PC-3 (cell line): ENCODE data around the gene HDAC4. TPM values are rescaled to one million over a fixed set of nuclear protein-coding genes. Genes with fewer than 3 reads are reported as not detected.
A peak's percentile ranks its signal among the peaks of the same experiment; 100 is the strongest.

ENCODE experiments used
- ATAC-seq: fragments of 200-7000 bp; cut with Tn5 transposase; 2 replicates; pipeline ENCODE4 v1.9.1; 2020; ENCODE audit warnings: mild to moderate bottlenecking, moderate library complexity
- BruUV-seq: library from RNA; stranded (reverse); fragments of 400-500 nt; replicated peaks from 2 replicates; lab custom pipeline; 2021; lab: Mats Ljungman, UMichigan
- CTCF ChIA-PET: fragments of 300-600 bp; sonication (Branson Sonifier 250); formaldehyde crosslinking; loops from one replicate; lab custom pipeline; 2022; ENCODE audit warnings: antibody characterized with exemption; lab: Charles Lee
- POLR2A ChIA-PET: fragments of 300-600 bp; sonication (Branson Sonifier 250); formaldehyde crosslinking; loops from one replicate; lab custom pipeline; 2022; ENCODE audit warnings: antibody characterized with exemption; ENCODE audit not compliant: unreplicated experiment; lab: Charles Lee
- DNase-seq: peaks from one replicate; pipeline ENCODE4 v3.0.0-alpha.2; 2015
- H2AFZ ChIP-seq: fragments of 300-600 bp; sonication (generic); 2 replicates; pipeline ENCODE4 v1.6.0; 2016; ENCODE audit warnings: antibody characterized with exemption, low read length
- H3F3A ChIP-seq: fragments of 300-600 bp; sonication (generic); one replicate; pipeline ENCODE4 v1.6.0; 2017; ENCODE audit warnings: antibody characterized with exemption, low read length, control low read depth, mild to moderate bottlenecking; ENCODE audit not compliant: unreplicated experiment
- H3K27ac ChIP-seq: fragments of 300-600 bp; sonication (generic); 2 replicates; pipeline ENCODE4 v1.5.1; 2016; ENCODE audit warnings: mild to moderate bottlenecking, low read length
- H3K27me3 ChIP-seq: fragments of 300-600 bp; sonication (generic); 2 replicates; pipeline ENCODE4 v1.6.1; 2016; ENCODE audit warnings: low read length, mixed read lengths
- H3K36me3 ChIP-seq: fragments of 300-600 bp; sonication (generic); 2 replicates; pipeline ENCODE4 v1.6.1; 2016; ENCODE audit warnings: low read depth, mixed run types, low read length, mixed read lengths
- H3K4me1 ChIP-seq: fragments of 300-600 bp; sonication (generic); 2 replicates; pipeline ENCODE4 v1.5.1; 2016; ENCODE audit warnings: low read length; ENCODE audit not compliant: insufficient read depth
- H3K4me2 ChIP-seq: fragments of 300-600 bp; sonication (generic); 2 replicates; pipeline ENCODE4 v1.6.0; 2016; ENCODE audit warnings: low read length
- H3K4me3 ChIP-seq: fragments of 300-600 bp; sonication (generic); 2 replicates; pipeline ENCODE4 v1.5.1; 2016; ENCODE audit warnings: mild to moderate bottlenecking, low read length, mixed read lengths
- H3K79me2 ChIP-seq: fragments of 300-600 bp; sonication (generic); 2 replicates; pipeline ENCODE4 v1.6.1; 2017; ENCODE audit warnings: low read length, mixed read lengths
- H3K9ac ChIP-seq: fragments of 300-600 bp; sonication (generic); 2 replicates; pipeline ENCODE4 v1.6.0; 2016; ENCODE audit warnings: mild to moderate bottlenecking, low read length
- H3K9me2 ChIP-seq: fragments of 300-600 bp; sonication (generic); replicated peaks from 2 replicates; pipeline ENCODE4 v1.6.1; 2016; ENCODE audit warnings: mixed run types, low read length, mixed read lengths
- H3K9me3 ChIP-seq: fragments of 300-600 bp; sonication (generic); 2 replicates; pipeline ENCODE4 v1.6.1; 2016; ENCODE audit warnings: low read length, mixed read lengths
- H4K20me1 ChIP-seq: fragments of 300-600 bp; sonication (generic); 2 replicates; pipeline ENCODE4 v1.6.1; 2016; ENCODE audit warnings: low read length, mixed read lengths
- EZH2 ChIP-seq: fragments of 300-600 bp; sonication (generic); IDR thresholded peaks from one replicate; pipeline ENCODE4 v1.6.1; 2017; ENCODE audit warnings: antibody characterized with exemption, mild to moderate bottlenecking, low read length; ENCODE audit not compliant: unreplicated experiment
- EZH2phosphoT487 ChIP-seq: fragments of 300-600 bp; sonication (generic); IDR thresholded peaks from 2 replicates; pipeline ENCODE4 v1.6.1; 2018; ENCODE audit warnings: mild to moderate bottlenecking, antibody characterized with exemption, low read length, borderline replicate concordance
- intact Hi-C: fragments of 100-400 bp; cut with micrococcal nuclease; formaldehyde crosslinking; loops from 2 replicates; pipeline ENCODE4 v1.9.0; 2023
- total RNA-seq: library from RNA; depleted of rRNA; stranded (reverse); fragments of >200 nt; gene quantifications from 2 replicates; pipeline ENCODE4 v1.2.3, GENCODE V29; 2014
- TF ChIP-seq, protein P1 (sequence below): fragments of 300-600 bp; sonication (generic); conservative IDR thresholded peaks from 2 replicates; pipeline ENCODE4 v1.5.1; 2017; ENCODE audit warnings: antibody characterized with exemption, low read depth, mild to moderate bottlenecking, low read length

Gene HDAC4
- total RNA-seq, 1 experiment from 2014 or later, result 8.5 TPM

DNA sequence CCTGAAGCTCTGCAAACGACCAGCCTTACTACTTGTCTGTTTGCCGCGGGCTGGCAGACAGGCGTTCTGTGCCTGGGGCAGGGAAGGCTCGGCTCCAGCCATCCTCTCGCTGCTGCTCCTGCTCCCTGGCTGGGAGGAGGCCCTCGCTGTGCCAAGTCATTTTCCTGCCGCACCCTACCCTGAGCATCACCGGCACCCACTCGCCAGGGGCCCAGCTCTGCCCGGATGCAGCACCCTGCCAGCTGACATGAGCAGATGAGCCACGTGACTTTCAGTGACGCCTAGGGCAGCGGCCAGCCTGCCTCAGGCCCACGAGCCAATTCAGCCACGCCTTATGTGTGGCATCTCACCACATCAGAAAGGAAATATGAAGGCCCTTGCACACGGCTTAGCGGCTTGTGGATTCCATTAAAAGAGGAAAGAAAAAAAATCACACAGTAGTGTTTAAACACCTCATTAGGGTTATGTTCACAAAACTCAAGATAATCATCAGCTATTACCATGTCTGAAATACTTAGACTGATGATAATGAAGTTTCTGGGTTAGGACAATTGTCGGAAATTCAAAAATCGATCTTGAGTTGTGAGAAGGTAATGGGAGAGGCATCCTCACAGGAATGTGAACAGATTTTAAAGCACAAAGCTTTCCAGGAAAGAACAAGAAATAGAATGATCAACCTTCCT is 302.4 kb downstream of the HDAC4 start:
- no peaks in the 10 kb centered on the region for H3K9me2 ChIP-seq
- DNase-seq (peak; percentile 76), ATAC-seq (peak; percentile 97)
- H4K20me1 ChIP-seq, result no peaks in the 10 kb centered on the region
- TF ChIP-seq EZH2, result no peak
- TF ChIP-seq EZH2phosphoT487, result peak; percentile 71
- no peaks in the 10 kb centered on the region for H3F3A ChIP-seq
- H2AFZ ChIP-seq, result no peak overlapping the region
- H3K36me3 ChIP-seq, result no peaks in the 10 kb centered on the region
- H3K79me2 ChIP-seq, result no peaks in the 10 kb centered on the region
- POLR2A ChIA-PET, result no interaction called here
- no peaks in the 10 kb centered on the region for H3K9me3 ChIP-seq
- peaks cover 14% of the 10 kb centered on the region for H3K4me1 ChIP-seq
- no peaks in the 10 kb centered on the region for H3K27me3 ChIP-seq
- H3K4me2 ChIP-seq, result peak overlapping the region; percentile 26; the same call in 1 of the 2 replicates
- H3K4me3 ChIP-seq, result no peak overlapping the region
- intact Hi-C loops, result no loop called here
- no TSS peak for BruUV-seq
- CTCF ChIA-PET, result no interaction called here
- H3K27ac ChIP-seq, result peak overlapping the region; percentile 39
- no peak overlapping the region for H3K9ac ChIP-seq

DNA sequence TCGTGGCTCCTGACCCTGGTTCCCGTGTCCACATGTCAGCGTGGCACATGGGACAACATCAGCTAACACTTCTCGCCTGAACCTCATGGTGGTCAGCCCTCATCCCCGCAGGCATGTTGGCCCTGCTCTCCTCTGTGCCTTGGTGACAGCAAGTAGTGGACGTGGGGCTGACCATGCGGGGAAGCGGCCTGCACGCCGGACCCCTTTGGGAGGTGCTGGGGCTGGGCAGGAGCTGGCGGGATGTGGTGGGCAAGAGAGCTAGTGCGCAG is 303.5 kb downstream of the HDAC4 start:
- Histone ChIP-seq H3K4me3 (no peak overlapping the region), H3K9me3 (no peaks in the 10 kb centered on the region), H3K4me2 (no peak overlapping the region), H3K9me2 (no peaks in the 10 kb centered on the region), H3F3A (no peaks in the 10 kb centered on the region), H3K36me3 (no peaks in the 10 kb centered on the region), H3K9ac (no peak overlapping the region), H3K27ac (no peak overlapping the region), H3K4me1 (peaks cover 14% of the 10 kb centered on the region), H4K20me1 (no peaks in the 10 kb centered on the region), H3K79me2 (no peaks in the 10 kb centered on the region), H3K27me3 (no peaks in the 10 kb centered on the region), H2AFZ (no peak overlapping the region)
- intact Hi-C loops, result no loop called here
- TF ChIP-seq EZH2phosphoT487, result no peak
- TF ChIP-seq, protein P1, sequence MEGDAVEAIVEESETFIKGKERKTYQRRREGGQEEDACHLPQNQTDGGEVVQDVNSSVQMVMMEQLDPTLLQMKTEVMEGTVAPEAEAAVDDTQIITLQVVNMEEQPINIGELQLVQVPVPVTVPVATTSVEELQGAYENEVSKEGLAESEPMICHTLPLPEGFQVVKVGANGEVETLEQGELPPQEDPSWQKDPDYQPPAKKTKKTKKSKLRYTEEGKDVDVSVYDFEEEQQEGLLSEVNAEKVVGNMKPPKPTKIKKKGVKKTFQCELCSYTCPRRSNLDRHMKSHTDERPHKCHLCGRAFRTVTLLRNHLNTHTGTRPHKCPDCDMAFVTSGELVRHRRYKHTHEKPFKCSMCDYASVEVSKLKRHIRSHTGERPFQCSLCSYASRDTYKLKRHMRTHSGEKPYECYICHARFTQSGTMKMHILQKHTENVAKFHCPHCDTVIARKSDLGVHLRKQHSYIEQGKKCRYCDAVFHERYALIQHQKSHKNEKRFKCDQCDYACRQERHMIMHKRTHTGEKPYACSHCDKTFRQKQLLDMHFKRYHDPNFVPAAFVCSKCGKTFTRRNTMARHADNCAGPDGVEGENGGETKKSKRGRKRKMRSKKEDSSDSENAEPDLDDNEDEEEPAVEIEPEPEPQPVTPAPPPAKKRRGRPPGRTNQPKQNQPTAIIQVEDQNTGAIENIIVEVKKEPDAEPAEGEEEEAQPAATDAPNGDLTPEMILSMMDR, result no peak
- ATAC-seq (no peak), DNase-seq (no peak)
- ChIA-PET POLR2A (no interaction called here), CTCF (no interaction called here)
- no TSS peak for BruUV-seq

DNA sequence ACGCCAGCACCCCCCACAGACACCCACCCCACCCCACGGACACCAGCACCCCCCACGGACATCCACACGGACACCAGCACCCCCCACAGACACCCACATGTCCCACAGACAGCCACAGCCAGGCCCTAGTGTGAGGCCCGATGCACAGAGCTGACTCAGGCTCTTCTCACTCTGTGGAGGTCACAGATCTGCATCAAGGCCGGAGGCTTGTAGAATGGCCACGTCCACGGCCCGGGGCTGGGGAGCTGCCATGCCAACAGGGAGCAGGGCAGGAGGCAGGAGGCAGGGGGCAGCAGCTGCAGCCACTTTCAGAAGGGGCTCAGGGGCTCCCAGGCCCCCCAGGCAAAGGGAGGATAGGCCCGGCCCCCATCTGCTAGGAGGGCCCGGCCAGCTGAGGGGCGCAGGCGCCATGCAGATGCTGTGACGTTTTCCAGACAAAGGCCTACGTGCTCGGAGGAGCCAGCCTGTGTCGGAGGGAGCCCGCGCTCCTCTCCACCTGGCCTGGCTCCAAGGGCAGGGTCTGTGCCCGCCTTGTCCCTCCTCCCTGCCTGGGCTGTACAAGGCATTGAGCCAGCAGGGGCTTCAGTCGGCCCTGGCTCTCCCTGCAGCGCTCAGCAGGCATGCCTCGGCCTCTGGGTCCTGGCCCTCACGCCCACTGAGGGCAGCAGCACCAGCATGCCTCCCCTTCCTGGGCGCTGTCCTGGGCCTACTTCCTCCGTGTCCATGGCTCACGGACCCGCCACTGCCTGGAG is 304.0 kb downstream of the HDAC4 start:
- DNase-seq, result no peak
- CTCF ChIA-PET, result no interaction called here
- H3K9me3 ChIP-seq, result no peaks in the 10 kb centered on the region
- H3K9me2 ChIP-seq, result no peaks in the 10 kb centered on the region
- H3K4me3 ChIP-seq, result no peak overlapping the region
- H3K4me1 ChIP-seq, result peaks cover 14% of the 10 kb centered on the region
- H3K79me2 ChIP-seq, result no peaks in the 10 kb centered on the region
- H4K20me1 ChIP-seq, result no peaks in the 10 kb centered on the region
- H3K4me2 ChIP-seq, result no peak overlapping the region
- H3K36me3 ChIP-seq, result no peaks in the 10 kb centered on the region
- BruUV-seq, result no TSS peak
- no peak overlapping the region for H3K9ac ChIP-seq
- no peak overlapping the region for H3K27ac ChIP-seq
- no peak for ATAC-seq
- H2AFZ ChIP-seq, result no peak overlapping the region
- intact Hi-C loops, result no loop called here
- TF ChIP-seq, protein P1, result no peak
- TF ChIP-seq EZH2, result no peak
- TF ChIP-seq EZH2phosphoT487, result no peak
- POLR2A ChIA-PET, result no interaction called here
- H3K27me3 ChIP-seq, result no peaks in the 10 kb centered on the region
- H3F3A ChIP-seq, result no peaks in the 10 kb centered on the region
